Activated CD8-positive, alpha-beta memory T cell treated with anti-CD3 and anti-CD28 coated beads for 1 hour (primary cell): ENCODE results near the gene DCLK1.

Experiments used
- DNase-seq, 2 donors: peaks; one replicate each; pipeline ENCODE4 v3.0.0-alpha.2; 2020; ENCODE audit warnings: low read depth in 1 of 2; ENCODE audit errors: extremely low read depth in 1 of 2

DCLK1 gene

GRCh38 chr13:35909837-35910540 lies 221.2 kb downstream of the DCLK1 start:
- no peak for DNase-seq

GRCh38 chr13:35909091-35909490 lies 222.1 kb downstream of the DCLK1 start:
- DNase-seq = no peak

GRCh38 chr13:35908226-35908625 lies 223.0 kb downstream of the DCLK1 start:
- DNase-seq = no peak

GRCh38 chr13:35906636-35907035 lies 224.5 kb downstream of the DCLK1 start:
- no peak for DNase-seq

- DNase-seq = no peak
Measured at GRCh38 chr13:35903075-35903474, 228.1 kb downstream of the DCLK1 start.

- DNase-seq = no peak
Measured at GRCh38 chr13:35898041-35898440, 233.1 kb downstream of the DCLK1 start.

- DNase-seq = no peak
Measured at GRCh38 chr13:35894636-35895035, 236.5 kb downstream of the DCLK1 start.

GRCh38 chr13:35892837-35893814 lies 238.1 kb downstream of the DCLK1 start:
- DNase-seq = no peak

GRCh38 chr13:35891507-35892441 lies 239.4 kb downstream of the DCLK1 start:
- no peak for DNase-seq

- no peak for DNase-seq
Measured at GRCh38 chr13:35889560-35889959, 241.6 kb downstream of the DCLK1 start.

- DNase-seq = no peak
Measured at GRCh38 chr13:35888981-35889380, 242.2 kb downstream of the DCLK1 start.

- no peak for DNase-seq
Measured at GRCh38 chr13:35888457-35888883, 242.7 kb downstream of the DCLK1 start.

- DNase-seq = no peak
Measured at GRCh38 chr13:35887115-35887666, 244.0 kb downstream of the DCLK1 start.

GRCh38 chr13:35886332-35887114 lies 244.7 kb downstream of the DCLK1 start:
- no peak for DNase-seq

GRCh38 chr13:35884211-35884760 lies 246.9 kb downstream of the DCLK1 start:
- no peak for DNase-seq

GRCh38 chr13:35882722-35883497 lies 248.3 kb downstream of the DCLK1 start:
- DNase-seq = no peak

GRCh38 chr13:35881360-35881759 lies 249.8 kb downstream of the DCLK1 start:
- no peak for DNase-seq

- no peak for DNase-seq
Measured at GRCh38 chr13:35879111-35879510, 252.1 kb downstream of the DCLK1 start.

- DNase-seq = no peak
Measured at GRCh38 chr13:35876601-35877000, 254.6 kb downstream of the DCLK1 start.
